BE2C (cell line): ENCODE measurements around the gene DDX56. TPM values are rescaled to one million over a fixed set of nuclear protein-coding genes. Genes with fewer than 3 reads are reported as not detected.
A peak's percentile ranks its signal among the peaks of the same experiment; 100 is the strongest.

Experiments used
- DNase-seq: peaks from one replicate; pipeline ENCODE4 v3.0.0-alpha.2; 2020
- H3K27me3 ChIP-seq: fragments of 250-450 bp; sonication (Bioruptor Pico); 2 replicates; pipeline ENCODE4 v1.5.1; 2020; ENCODE audit warnings: mild to moderate bottlenecking
- H3K36me3 ChIP-seq: fragments of 250-450 bp; sonication (Bioruptor Pico); 2 replicates; pipeline ENCODE4 v1.5.1; 2020; ENCODE audit warnings: mild to moderate bottlenecking
- H3K4me1 ChIP-seq: fragments of 250-450 bp; sonication (Bioruptor Pico); 2 replicates; pipeline ENCODE4 v1.5.1; 2020
- H3K4me3 ChIP-seq: 2 replicates; pipeline ENCODE4 v1.5.1; 2011; ENCODE audit warnings: low read depth, low read length
- H3K9me3 ChIP-seq: fragments of 250-450 bp; sonication (Bioruptor Pico); 2 replicates; pipeline ENCODE4 v1.5.1; 2020
- CTCF ChIP-seq: IDR thresholded peaks from 2 replicates; pipeline ENCODE4 v1.5.1; 2012; ENCODE audit warnings: mild to moderate bottlenecking, low read depth, low read length
- polyA plus RNA-seq: library from polyadenylated mRNA; unstranded; fragments of >200 nt; gene quantifications from one replicate; pipeline ENCODE4 v1.2.1, GENCODE V29; 2012; ENCODE audit warnings: low read depth, missing spikeins; ENCODE audit not compliant: insufficient read length, insufficient read depth

Gene DDX56
- polyA plus RNA-seq: 313 TPM

- Histone ChIP-seq H3K4me3 (peak within 1 kb of the TSS; percentile 97), H3K9me3 (no peaks in the 10 kb centered on the region), H3K4me1 (no peaks in the 10 kb centered on the region), H3K27me3 (no peaks in the 10 kb centered on the region), H3K36me3 (peaks cover 53% of the 10 kb centered on the region)
- no peak for TF ChIP-seq CTCF
- peak; percentile 96 for DNase-seq
Observed at GRCh38 chr7:44573464-44574286, at the start of gene DDX56. Gene DDX56, minus strand, starts transcription at chr7:44573908. Its CDS starts 13 bp downstream, at chr7:44573895.

DNA sequence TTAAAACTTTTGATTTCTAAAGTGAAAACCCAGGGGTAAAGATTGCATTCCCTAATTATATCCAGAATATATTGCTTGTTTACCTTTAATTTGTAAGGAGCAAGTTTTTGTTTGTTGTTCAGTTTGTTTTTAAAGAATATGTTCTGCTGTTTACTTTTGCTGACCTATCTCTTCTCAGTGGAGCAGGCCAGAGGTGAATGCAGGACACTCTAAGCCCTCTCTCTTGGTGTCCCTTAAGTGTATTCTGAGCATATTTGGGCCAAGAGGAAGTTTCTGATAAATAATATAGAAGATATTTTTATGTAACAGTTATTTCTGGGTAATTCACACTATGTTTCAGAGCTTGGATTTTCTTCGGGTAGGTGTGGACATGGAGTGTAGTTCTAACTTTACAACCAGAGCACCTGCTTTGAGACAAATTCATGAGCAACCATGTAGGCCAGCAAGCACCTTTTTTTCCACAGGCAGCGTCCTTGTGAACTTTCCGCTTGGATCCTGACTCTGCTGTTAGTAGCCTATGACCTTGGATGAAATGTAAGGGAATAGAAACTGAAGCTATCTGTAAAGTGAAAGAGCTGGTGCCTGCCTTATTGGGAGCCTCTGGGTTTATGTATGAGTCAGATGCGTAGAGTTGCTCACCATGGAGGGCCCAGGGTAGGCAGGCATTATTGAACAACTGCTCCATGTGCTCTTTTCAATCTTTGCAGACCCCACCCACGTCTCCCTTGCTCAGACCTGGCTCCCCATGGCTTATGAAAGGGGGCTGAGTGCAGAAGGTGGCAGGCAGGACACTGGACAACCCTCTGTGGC, 48.8 kb upstream of the DDX56 start:
- Histone ChIP-seq H3K27me3 (no peaks in the 10 kb centered on the region), H3K9me3 (no peaks in the 10 kb centered on the region), H3K4me3 (no peak overlapping the region), H3K4me1 (peaks cover 7% of the 10 kb centered on the region), H3K36me3 (peaks cover 36% of the 10 kb centered on the region)
- no peak for TF ChIP-seq CTCF
- DNase-seq: no peak

GRCh38 chr7:44621750-44622103, 48.0 kb upstream of the DDX56 start:
- H3K4me1 ChIP-seq: peaks cover 7% of the 10 kb centered on the region
- no peak for DNase-seq
- H3K4me3 ChIP-seq: no peak overlapping the region
- H3K9me3 ChIP-seq: no peaks in the 10 kb centered on the region
- H3K27me3 ChIP-seq: no peaks in the 10 kb centered on the region
- TF ChIP-seq CTCF: no peak
- H3K36me3 ChIP-seq: peaks cover 29% of the 10 kb centered on the region

- Histone ChIP-seq H3K27me3 (no peaks in the 10 kb centered on the region), H3K36me3 (peaks cover 24% of the 10 kb centered on the region), H3K9me3 (no peaks in the 10 kb centered on the region), H3K4me1 (peaks cover 7% of the 10 kb centered on the region), H3K4me3 (no peak overlapping the region)
- TF ChIP-seq CTCF: no peak
- DNase-seq: no peak
Observed at GRCh38 chr7:44621034-44621749, 47.5 kb upstream of the DDX56 start.

- peaks cover 7% of the 10 kb centered on the region for H3K4me1 ChIP-seq
- H3K27me3 ChIP-seq: no peaks in the 10 kb centered on the region
- H3K4me3 ChIP-seq: no peak overlapping the region
- H3K36me3 ChIP-seq: peaks cover 6% of the 10 kb centered on the region
- TF ChIP-seq CTCF: no peak
- DNase-seq: no peak
- H3K9me3 ChIP-seq: no peaks in the 10 kb centered on the region
Observed at GRCh38 chr7:44618753-44619152, 45.0 kb upstream of the DDX56 start.
